Peyer's patch (tissue), 4 donors: ENCODE results near the gene IPP.

Experiments
- POLR2A ChIP-seq, 2 donors: fragments of 450-650 bp; IDR thresholded peaks; one replicate each; pipeline ENCODE4 v1.5.1; 2017; ENCODE audit warnings: antibody characterized with exemption in 2 of 2, mild to moderate bottlenecking in 2 of 2, moderate library complexity in 2 of 2
- TF ChIP-seq, protein P1 (sequence below), 6 experiments: fragments of 450-650 bp in 4 of 6; fragments of 200-600 bp in 2 of 6; sonication (generic) in 1 of 6; IDR thresholded peaks; one replicate each; pipeline ENCODE4 v1.5.1; 2017 to 2019; ENCODE audit warnings: antibody characterized with exemption in 6 of 6, mild to moderate bottlenecking in 3 of 6, moderate library complexity in 1 of 6

DNA sequence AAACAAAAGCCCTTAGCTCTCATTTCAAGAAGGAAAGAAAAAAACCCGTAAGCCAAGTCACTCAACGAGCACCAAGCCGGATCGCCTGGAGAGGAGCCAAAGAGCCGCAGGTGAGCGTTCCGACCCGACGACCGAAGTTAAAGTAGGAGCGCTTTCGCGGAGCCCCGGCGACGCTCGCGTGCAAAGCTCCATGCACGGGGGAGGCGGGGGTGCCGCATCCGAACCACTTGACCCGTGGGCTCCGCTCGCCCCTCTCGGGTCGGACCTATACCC, 64.5 kb downstream of the IPP start:
- TF ChIP-seq, protein P1, sequence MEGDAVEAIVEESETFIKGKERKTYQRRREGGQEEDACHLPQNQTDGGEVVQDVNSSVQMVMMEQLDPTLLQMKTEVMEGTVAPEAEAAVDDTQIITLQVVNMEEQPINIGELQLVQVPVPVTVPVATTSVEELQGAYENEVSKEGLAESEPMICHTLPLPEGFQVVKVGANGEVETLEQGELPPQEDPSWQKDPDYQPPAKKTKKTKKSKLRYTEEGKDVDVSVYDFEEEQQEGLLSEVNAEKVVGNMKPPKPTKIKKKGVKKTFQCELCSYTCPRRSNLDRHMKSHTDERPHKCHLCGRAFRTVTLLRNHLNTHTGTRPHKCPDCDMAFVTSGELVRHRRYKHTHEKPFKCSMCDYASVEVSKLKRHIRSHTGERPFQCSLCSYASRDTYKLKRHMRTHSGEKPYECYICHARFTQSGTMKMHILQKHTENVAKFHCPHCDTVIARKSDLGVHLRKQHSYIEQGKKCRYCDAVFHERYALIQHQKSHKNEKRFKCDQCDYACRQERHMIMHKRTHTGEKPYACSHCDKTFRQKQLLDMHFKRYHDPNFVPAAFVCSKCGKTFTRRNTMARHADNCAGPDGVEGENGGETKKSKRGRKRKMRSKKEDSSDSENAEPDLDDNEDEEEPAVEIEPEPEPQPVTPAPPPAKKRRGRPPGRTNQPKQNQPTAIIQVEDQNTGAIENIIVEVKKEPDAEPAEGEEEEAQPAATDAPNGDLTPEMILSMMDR (IDR thresholded peaks at IDR 0.05): peak in 1 of 6 experiments; percentile 11
- TF ChIP-seq POLR2A (IDR thresholded peaks at IDR 0.05): no peak
